PC-3 (cell line): Measurements from ENCODE around the gene LRRC74A. TPM values are rescaled to one million over a fixed set of nuclear protein-coding genes. Genes with fewer than 3 reads are reported as not detected.

Experiments
- ATAC-seq: fragments of 200-7000 bp; cut with Tn5 transposase; 2 replicates; pipeline ENCODE4 v1.9.1; 2020; ENCODE audit warnings: mild to moderate bottlenecking, moderate library complexity
- BruUV-seq: library from RNA; stranded (reverse); fragments of 400-500 nt; replicated peaks from 2 replicates; lab custom pipeline; 2021; lab: Mats Ljungman, UMichigan
- CTCF ChIA-PET: fragments of 300-600 bp; sonication (Branson Sonifier 250); formaldehyde crosslinking; loops from one replicate; lab custom pipeline; 2022; ENCODE audit warnings: antibody characterized with exemption; lab: Charles Lee
- POLR2A ChIA-PET: fragments of 300-600 bp; sonication (Branson Sonifier 250); formaldehyde crosslinking; loops from one replicate; lab custom pipeline; 2022; ENCODE audit warnings: antibody characterized with exemption; ENCODE audit not compliant: unreplicated experiment; lab: Charles Lee
- DNase-seq: peaks from one replicate; pipeline ENCODE4 v3.0.0-alpha.2; 2015
- H2AFZ ChIP-seq: fragments of 300-600 bp; sonication (generic); 2 replicates; pipeline ENCODE4 v1.6.0; 2016; ENCODE audit warnings: antibody characterized with exemption, low read length
- H3F3A ChIP-seq: fragments of 300-600 bp; sonication (generic); one replicate; pipeline ENCODE4 v1.6.0; 2017; ENCODE audit warnings: antibody characterized with exemption, low read length, control low read depth, mild to moderate bottlenecking; ENCODE audit not compliant: unreplicated experiment
- H3K27ac ChIP-seq: fragments of 300-600 bp; sonication (generic); 2 replicates; pipeline ENCODE4 v1.5.1; 2016; ENCODE audit warnings: mild to moderate bottlenecking, low read length
- H3K27me3 ChIP-seq: fragments of 300-600 bp; sonication (generic); 2 replicates; pipeline ENCODE4 v1.6.1; 2016; ENCODE audit warnings: low read length, mixed read lengths
- H3K36me3 ChIP-seq: fragments of 300-600 bp; sonication (generic); 2 replicates; pipeline ENCODE4 v1.6.1; 2016; ENCODE audit warnings: low read depth, mixed run types, low read length, mixed read lengths
- H3K4me1 ChIP-seq: fragments of 300-600 bp; sonication (generic); 2 replicates; pipeline ENCODE4 v1.5.1; 2016; ENCODE audit warnings: low read length; ENCODE audit not compliant: insufficient read depth
- H3K4me2 ChIP-seq: fragments of 300-600 bp; sonication (generic); 2 replicates; pipeline ENCODE4 v1.6.0; 2016; ENCODE audit warnings: low read length
- H3K4me3 ChIP-seq: fragments of 300-600 bp; sonication (generic); 2 replicates; pipeline ENCODE4 v1.5.1; 2016; ENCODE audit warnings: mild to moderate bottlenecking, low read length, mixed read lengths
- H3K79me2 ChIP-seq: fragments of 300-600 bp; sonication (generic); 2 replicates; pipeline ENCODE4 v1.6.1; 2017; ENCODE audit warnings: low read length, mixed read lengths
- H3K9ac ChIP-seq: fragments of 300-600 bp; sonication (generic); 2 replicates; pipeline ENCODE4 v1.6.0; 2016; ENCODE audit warnings: mild to moderate bottlenecking, low read length
- H3K9me2 ChIP-seq: fragments of 300-600 bp; sonication (generic); replicated peaks from 2 replicates; pipeline ENCODE4 v1.6.1; 2016; ENCODE audit warnings: mixed run types, low read length, mixed read lengths
- H3K9me3 ChIP-seq: fragments of 300-600 bp; sonication (generic); 2 replicates; pipeline ENCODE4 v1.6.1; 2016; ENCODE audit warnings: low read length, mixed read lengths
- H4K20me1 ChIP-seq: fragments of 300-600 bp; sonication (generic); 2 replicates; pipeline ENCODE4 v1.6.1; 2016; ENCODE audit warnings: low read length, mixed read lengths
- CTCF ChIP-seq: fragments of 300-600 bp; sonication (generic); conservative IDR thresholded peaks from 2 replicates; pipeline ENCODE4 v1.5.1; 2017; ENCODE audit warnings: antibody characterized with exemption, low read depth, mild to moderate bottlenecking, low read length
- EZH2 ChIP-seq: fragments of 300-600 bp; sonication (generic); IDR thresholded peaks from one replicate; pipeline ENCODE4 v1.6.1; 2017; ENCODE audit warnings: antibody characterized with exemption, mild to moderate bottlenecking, low read length; ENCODE audit not compliant: unreplicated experiment
- EZH2phosphoT487 ChIP-seq: fragments of 300-600 bp; sonication (generic); IDR thresholded peaks from 2 replicates; pipeline ENCODE4 v1.6.1; 2018; ENCODE audit warnings: mild to moderate bottlenecking, antibody characterized with exemption, low read length, borderline replicate concordance
- intact Hi-C: fragments of 100-400 bp; cut with micrococcal nuclease; formaldehyde crosslinking; loops from 2 replicates; pipeline ENCODE4 v1.9.0; 2023
- total RNA-seq: library from RNA; depleted of rRNA; stranded (reverse); fragments of >200 nt; gene quantifications from 2 replicates; pipeline ENCODE4 v1.2.3, GENCODE V29; 2014

Gene LRRC74A
- total RNA-seq, 1 experiment from 2014 or later = not detected

- intact Hi-C loops = loop anchor here (1.0 to 10.0 kb wide), 6 partner anchors 43 to 679 kb away; no protein-coding TSS in a partner anchor
- Histone ChIP-seq H2AFZ (no peak overlapping the region), H3K79me2 (no peaks in the 10 kb centered on the region), H3K9me3 (no peaks in the 10 kb centered on the region), H3K36me3 (no peaks in the 10 kb centered on the region), H3K9ac (no peak overlapping the region), H3K27me3 (no peaks in the 10 kb centered on the region), H3K4me2 (no peak overlapping the region), H3K4me1 (no peaks in the 10 kb centered on the region), H3F3A (no peaks in the 10 kb centered on the region), H4K20me1 (no peaks in the 10 kb centered on the region), H3K4me3 (no peak overlapping the region), H3K27ac (no peak overlapping the region), H3K9me2 (no peaks in the 10 kb centered on the region)
- no TSS peak for BruUV-seq
- POLR2A ChIA-PET = interaction anchor here (0.6 kb wide), 1 partner anchor 165 kb away, joined by 3 read pairs; no protein-coding TSS in a partner anchor
- peak; percentile 96 for ATAC-seq
- CTCF ChIA-PET = interaction anchor here (0.7 to 3.7 kb wide), 14 partner anchors 24 to 275 kb away, joined by 3 to 26 read pairs (median 6); no protein-coding TSS in a partner anchor
- TF ChIP-seq EZH2 = no peak
- no peak for TF ChIP-seq EZH2phosphoT487
- TF ChIP-seq CTCF = peak; percentile 96
- DNase-seq = peak; percentile 87
Observed at GRCh38 chr14:76876076-76876475, 49.9 kb downstream of the LRRC74A start.

- intact Hi-C loops = loop anchor here (2.0 to 10.0 kb wide), 3 partner anchors 41 to 677 kb away; no protein-coding TSS in a partner anchor
- BruUV-seq = no TSS peak
Observed at GRCh38 chr14:76877871-76878270, 51.7 kb downstream of the LRRC74A start.

More at GRCh38 chr14:76877871-76878270, 51.7 kb downstream of the LRRC74A start:
- H3K36me3 ChIP-seq = no peaks in the 10 kb centered on the region
- H3F3A ChIP-seq = no peaks in the 10 kb centered on the region
- no peak overlapping the region for H3K9ac ChIP-seq
- no peak overlapping the region for H3K4me3 ChIP-seq
- no peaks in the 10 kb centered on the region for H3K4me1 ChIP-seq
- TF ChIP-seq EZH2 = no peak
- no peak for TF ChIP-seq CTCF
- no peak for TF ChIP-seq EZH2phosphoT487
- ChIA-PET POLR2A (no interaction called here), CTCF (no interaction called here)
- no peak overlapping the region for H3K27ac ChIP-seq
- H4K20me1 ChIP-seq = no peaks in the 10 kb centered on the region
- no peaks in the 10 kb centered on the region for H3K9me2 ChIP-seq
- DNase-seq (no peak), ATAC-seq (no peak)
- no peak overlapping the region for H3K4me2 ChIP-seq
- no peaks in the 10 kb centered on the region for H3K27me3 ChIP-seq
- no peaks in the 10 kb centered on the region for H3K79me2 ChIP-seq
- H3K9me3 ChIP-seq = no peaks in the 10 kb centered on the region
- no peak overlapping the region for H2AFZ ChIP-seq
